SU-DHL-6 (cell line): ENCODE results near the gene NECTIN3.

Experiments
- H2AFZ ChIP-seq: fragments of 200-600 bp; sonication (generic); 2 replicates; pipeline ENCODE4 v1.6.1; 2014; ENCODE audit warnings: low read depth, mild to moderate bottlenecking, moderate library complexity, mixed read lengths, antibody characterized with exemption, low read length; ENCODE audit not compliant: severe bottlenecking
- H3F3A ChIP-seq: fragments of 200-600 bp; shearing (Covaris generic); 2 replicates; pipeline ENCODE4 v1.6.0; 2016; ENCODE audit warnings: antibody characterized with exemption, mild to moderate bottlenecking; ENCODE audit not compliant: insufficient read depth
- H3K27ac ChIP-seq: fragments of 200-600 bp; sonication (generic); 2 replicates; pipeline ENCODE4 v1.5.1; 2016; ENCODE audit warnings: low read depth, mild to moderate bottlenecking, low read length, moderate library complexity, mixed read lengths
- H3K27me3 ChIP-seq: fragments of 200-600 bp; sonication (generic), shearing (Covaris generic); 2 replicates; pipeline ENCODE4 v1.6.0; 2014; ENCODE audit warnings: mild to moderate bottlenecking, low read length
- H3K36me3 ChIP-seq: fragments of 200-600 bp; sonication (generic); 2 replicates; pipeline ENCODE4 v1.6.1; 2014; ENCODE audit warnings: mild to moderate bottlenecking, low read length, mixed read lengths
- H3K4me2 ChIP-seq: fragments of 300-600, 200-600 bp; shearing (Covaris generic), sonication (generic); 2 replicates; pipeline ENCODE4 v1.6.0; 2014; ENCODE audit warnings: low read length, low read depth, mild to moderate bottlenecking; ENCODE audit not compliant: poor library complexity, severe bottlenecking
- H3K4me3 ChIP-seq: fragments of 200-600 bp; sonication (generic); 2 replicates; pipeline ENCODE4 v1.5.1; 2014; ENCODE audit warnings: antibody characterized with exemption, low read length, mild to moderate bottlenecking, mixed read lengths; ENCODE audit not compliant: insufficient read depth, poor library complexity, severe bottlenecking
- H3K79me2 ChIP-seq: fragments of 200-600 bp; sonication (generic); 2 replicates; pipeline ENCODE4 v1.6.1; 2014; ENCODE audit warnings: mild to moderate bottlenecking, low read length, moderate library complexity; ENCODE audit not compliant: insufficient read depth
- H3K9ac ChIP-seq: fragments of 200-600 bp; sonication (generic); 2 replicates; pipeline ENCODE4 v1.7.0; 2014; ENCODE audit warnings: mild to moderate bottlenecking, low read length
- H3K9me2 ChIP-seq: fragments of 200-600 bp; sonication (generic); replicated peaks from 2 replicates; pipeline ENCODE4 v1.6.1; 2014; ENCODE audit warnings: low read length; ENCODE audit not compliant: insufficient read depth
- H3K9me3 ChIP-seq: fragments of 200-600 bp; sonication (generic); 2 replicates; pipeline ENCODE4 v1.6.1; 2014; ENCODE audit warnings: low read length, mixed read lengths; ENCODE audit not compliant: insufficient read depth
- H4K20me1 ChIP-seq: fragments of 200-600 bp; sonication (generic); 2 replicates; pipeline ENCODE4 v1.6.1; 2014; ENCODE audit warnings: low read depth, mild to moderate bottlenecking, antibody characterized with exemption, low read length, moderate library complexity, mixed read lengths
- CTCF ChIP-seq: fragments of 200-600 bp; sonication (generic); IDR thresholded peaks from one replicate; pipeline ENCODE4 v1.5.1; 2017; ENCODE audit warnings: antibody characterized with exemption, mild to moderate bottlenecking, low read length, moderate library complexity; ENCODE audit not compliant: insufficient read depth, poor library complexity, severe bottlenecking
- EZH2phosphoT487 ChIP-seq: fragments of 200-600 bp; sonication (generic), shearing (Covaris generic); conservative IDR thresholded peaks from 2 replicates; pipeline ENCODE4 v1.6.1; 2018; ENCODE audit warnings: mild to moderate bottlenecking, antibody characterized with exemption, low read length, moderate library complexity, mixed read lengths

The NECTIN3 gene

DNA sequence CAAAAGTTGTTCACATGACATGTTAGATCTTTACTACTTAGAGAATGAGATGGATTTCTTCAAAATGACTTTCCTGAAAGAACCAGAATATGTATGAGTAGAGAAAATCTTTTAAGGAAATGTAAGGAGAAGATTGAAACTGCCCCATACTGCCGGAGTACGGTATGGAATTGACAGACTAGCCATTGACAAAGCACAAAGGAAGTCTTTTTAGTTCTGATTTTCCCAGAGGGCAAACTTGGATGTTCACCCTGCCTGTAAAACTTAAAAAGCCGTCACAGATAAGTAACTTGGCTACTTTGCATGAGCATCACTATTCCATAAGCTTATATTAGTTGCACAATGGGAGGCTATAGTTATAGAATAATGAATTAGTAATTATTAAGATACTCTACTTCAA, 93.8 kb downstream of the NECTIN3 start:
- TF ChIP-seq EZH2phosphoT487 (no peak), CTCF (no peak)
- no peaks in the 10 kb centered on the region for H3K9me3 ChIP-seq
- H3K36me3 ChIP-seq: no peaks in the 10 kb centered on the region
- no peaks in the 10 kb centered on the region for H3K79me2 ChIP-seq
- no peaks in the 10 kb centered on the region for H3K27me3 ChIP-seq
- no peaks in the 10 kb centered on the region for H4K20me1 ChIP-seq
- no peak overlapping the region for H3K4me2 ChIP-seq
- no peaks in the 10 kb centered on the region for H3F3A ChIP-seq
- H3K27ac ChIP-seq: no peak overlapping the region
- H3K9ac ChIP-seq: no peak overlapping the region
- no peaks in the 10 kb centered on the region for H3K9me2 ChIP-seq
- no peak overlapping the region for H3K4me3 ChIP-seq
- H2AFZ ChIP-seq: no peak overlapping the region

DNA sequence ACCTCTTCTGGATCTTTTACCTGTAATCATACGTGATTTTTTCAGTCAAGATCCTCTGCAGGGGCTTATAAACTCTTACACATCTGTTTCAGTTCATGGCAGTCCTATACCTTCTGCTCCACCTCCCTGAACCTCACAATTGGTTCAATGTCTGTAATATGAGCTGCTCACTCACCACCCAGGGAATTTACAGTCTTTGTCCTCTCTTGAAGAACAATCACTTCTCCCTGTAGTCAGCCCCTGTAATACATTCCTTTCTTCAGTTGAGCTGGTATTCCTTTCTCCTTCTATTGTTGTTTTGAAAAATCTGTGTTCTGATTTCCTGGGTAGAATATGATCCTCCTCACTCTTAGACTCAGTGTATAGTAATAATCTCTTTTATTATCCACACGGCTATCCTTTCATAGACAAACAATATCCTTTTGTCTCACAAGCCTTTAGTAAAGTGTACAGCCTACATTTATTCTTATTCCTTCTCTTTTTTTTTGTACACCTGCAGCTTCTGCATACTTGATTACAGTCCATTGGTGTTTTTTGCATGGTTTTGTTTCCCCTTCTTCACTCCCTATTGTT, 101.8 kb downstream of the NECTIN3 start:
- H3K79me2 ChIP-seq: no peaks in the 10 kb centered on the region
- no peak overlapping the region for H3K27ac ChIP-seq
- H3K36me3 ChIP-seq: no peaks in the 10 kb centered on the region
- H3K9me2 ChIP-seq: no peaks in the 10 kb centered on the region
- no peak overlapping the region for H3K9ac ChIP-seq
- no peak overlapping the region for H3K4me2 ChIP-seq
- H3K9me3 ChIP-seq: no peaks in the 10 kb centered on the region
- no peaks in the 10 kb centered on the region for H4K20me1 ChIP-seq
- no peaks in the 10 kb centered on the region for H3F3A ChIP-seq
- TF ChIP-seq EZH2phosphoT487: no peak
- TF ChIP-seq CTCF: no peak
- no peak overlapping the region for H2AFZ ChIP-seq
- no peak overlapping the region for H3K4me3 ChIP-seq
- no peaks in the 10 kb centered on the region for H3K27me3 ChIP-seq

- Histone ChIP-seq H3K79me2 (no peaks in the 10 kb centered on the region), H3K9me2 (no peaks in the 10 kb centered on the region), H3K27ac (no peak overlapping the region), H3F3A (no peaks in the 10 kb centered on the region), H4K20me1 (no peaks in the 10 kb centered on the region), H3K4me2 (no peak overlapping the region), H3K27me3 (no peaks in the 10 kb centered on the region), H2AFZ (no peak overlapping the region), H3K9me3 (no peaks in the 10 kb centered on the region), H3K4me3 (no peak overlapping the region), H3K9ac (no peak overlapping the region), H3K36me3 (no peaks in the 10 kb centered on the region)
- TF ChIP-seq EZH2phosphoT487: no peak
- no peak for TF ChIP-seq CTCF
Measured at GRCh38 chr3:111173906-111174305, 102.3 kb downstream of the NECTIN3 start.

DNA sequence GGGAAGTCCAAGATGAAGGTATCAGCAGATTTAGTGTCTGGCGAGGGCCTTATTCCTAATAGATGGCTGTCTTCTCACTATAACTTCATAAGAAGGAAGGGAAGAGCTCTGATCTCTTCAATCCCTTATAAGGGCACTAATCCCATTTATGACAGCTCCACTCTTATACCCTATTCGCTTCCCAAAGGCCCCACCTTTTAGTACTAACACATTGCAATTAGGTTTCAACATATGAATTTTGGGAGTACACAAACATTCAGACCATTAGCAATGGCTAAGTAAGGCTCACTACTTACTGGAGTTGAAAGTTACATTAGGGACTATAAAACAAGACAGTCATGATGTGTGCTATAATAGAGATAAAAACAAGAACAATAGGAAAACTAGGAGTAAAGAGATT, 118.9 kb downstream of the NECTIN3 start:
- Histone ChIP-seq H3K9me2 (no peaks in the 10 kb centered on the region), H3K36me3 (no peaks in the 10 kb centered on the region), H3K4me3 (no peak overlapping the region), H2AFZ (no peak overlapping the region), H3K9me3 (no peaks in the 10 kb centered on the region), H3K79me2 (no peaks in the 10 kb centered on the region), H3K27ac (no peak overlapping the region), H3K27me3 (no peaks in the 10 kb centered on the region), H3K9ac (no peak overlapping the region), H3K4me2 (no peak overlapping the region), H4K20me1 (no peaks in the 10 kb centered on the region), H3F3A (no peaks in the 10 kb centered on the region)
- TF ChIP-seq CTCF (no peak), EZH2phosphoT487 (no peak)
